DND-41 (cell line): ENCODE results near the gene STX1B.

ENCODE experiments used
- CTCF ChIP-seq: IDR thresholded peaks from 2 replicates; pipeline ENCODE4 v1.5.1; 2012; ENCODE audit warnings: borderline replicate concordance, low read length, moderate library complexity, mild to moderate bottlenecking; ENCODE audit not compliant: poor library complexity, severe bottlenecking; ENCODE audit errors: extremely low read depth
- EZH2 ChIP-seq: IDR thresholded peaks from 3 replicates; pipeline ENCODE4 v1.6.1; 2012; ENCODE audit warnings: borderline replicate concordance, low read depth, mild to moderate bottlenecking, moderate library complexity, low read length, inconsistent platforms; ENCODE audit not compliant: severe bottlenecking

GRCh38 chr16:30964574-30965226 is 45.7 kb downstream of the STX1B start:
- no peak for TF ChIP-seq CTCF
- TF ChIP-seq EZH2: no peak
